GM06990 (cell line): ENCODE data around the gene PRR20G.

ENCODE experiments used
- DNase-seq: peaks from one replicate; pipeline ENCODE4 v3.0.0-alpha.2; 2011; ENCODE audit not compliant: insufficient read length; ENCODE audit errors: extremely low read depth
- H3K27me3 ChIP-seq: replicated peaks from 2 replicates; pipeline ENCODE4 v1.6.0; 2011; ENCODE audit warnings: low read length; ENCODE audit not compliant: control insufficient read depth, insufficient read depth
- H3K36me3 ChIP-seq: 2 replicates; pipeline ENCODE4 v1.5.1; 2011; ENCODE audit warnings: low read length; ENCODE audit not compliant: control insufficient read depth, insufficient read depth
- H3K4me3 ChIP-seq: replicated peaks from 2 replicates; pipeline ENCODE4 v1.5.1; 2011; ENCODE audit warnings: low read depth, mild to moderate bottlenecking, control low read depth, low read length
- TF ChIP-seq, protein P1 (sequence below): IDR thresholded peaks from 2 replicates; pipeline ENCODE4 v1.5.1; 2011; ENCODE audit warnings: low read length, control low read depth, mild to moderate bottlenecking, inconsistent platforms; ENCODE audit not compliant: insufficient read depth, poor library complexity, severe bottlenecking

Gene PRR20G

DNA sequence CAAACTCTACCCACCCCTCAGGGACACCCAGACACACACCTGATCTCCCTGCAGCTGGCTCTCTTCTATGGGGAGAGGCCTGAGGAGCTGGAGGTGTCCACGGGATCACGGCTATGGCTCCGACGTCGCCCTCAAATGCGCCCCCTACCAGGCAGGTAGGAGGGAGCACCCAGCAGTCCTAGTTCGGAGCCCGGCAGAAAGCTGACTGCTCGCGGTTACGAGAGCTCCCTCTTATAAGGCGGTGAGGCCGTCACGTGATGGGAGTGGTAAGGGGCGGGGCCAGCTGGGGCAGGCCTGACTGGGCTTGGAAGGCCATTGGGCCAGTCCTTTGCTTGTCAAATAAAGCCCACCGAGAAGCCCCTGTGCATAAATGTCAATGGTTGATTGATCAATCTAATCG is at the start of gene PRR20G:
Gene PRR20G (minus strand): TSS at position 207 of the 400 bp plus-strand sequence. CDS start 681 bp downstream, outside the sequence.
- DNase-seq = no peak
- H3K36me3 ChIP-seq = no peaks in the 10 kb centered on the region
- TF ChIP-seq, protein P1, sequence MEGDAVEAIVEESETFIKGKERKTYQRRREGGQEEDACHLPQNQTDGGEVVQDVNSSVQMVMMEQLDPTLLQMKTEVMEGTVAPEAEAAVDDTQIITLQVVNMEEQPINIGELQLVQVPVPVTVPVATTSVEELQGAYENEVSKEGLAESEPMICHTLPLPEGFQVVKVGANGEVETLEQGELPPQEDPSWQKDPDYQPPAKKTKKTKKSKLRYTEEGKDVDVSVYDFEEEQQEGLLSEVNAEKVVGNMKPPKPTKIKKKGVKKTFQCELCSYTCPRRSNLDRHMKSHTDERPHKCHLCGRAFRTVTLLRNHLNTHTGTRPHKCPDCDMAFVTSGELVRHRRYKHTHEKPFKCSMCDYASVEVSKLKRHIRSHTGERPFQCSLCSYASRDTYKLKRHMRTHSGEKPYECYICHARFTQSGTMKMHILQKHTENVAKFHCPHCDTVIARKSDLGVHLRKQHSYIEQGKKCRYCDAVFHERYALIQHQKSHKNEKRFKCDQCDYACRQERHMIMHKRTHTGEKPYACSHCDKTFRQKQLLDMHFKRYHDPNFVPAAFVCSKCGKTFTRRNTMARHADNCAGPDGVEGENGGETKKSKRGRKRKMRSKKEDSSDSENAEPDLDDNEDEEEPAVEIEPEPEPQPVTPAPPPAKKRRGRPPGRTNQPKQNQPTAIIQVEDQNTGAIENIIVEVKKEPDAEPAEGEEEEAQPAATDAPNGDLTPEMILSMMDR = no peak
- no peak within 1 kb of the TSS for H3K4me3 ChIP-seq
- H3K27me3 ChIP-seq = no peaks in the 10 kb centered on the region

DNA sequence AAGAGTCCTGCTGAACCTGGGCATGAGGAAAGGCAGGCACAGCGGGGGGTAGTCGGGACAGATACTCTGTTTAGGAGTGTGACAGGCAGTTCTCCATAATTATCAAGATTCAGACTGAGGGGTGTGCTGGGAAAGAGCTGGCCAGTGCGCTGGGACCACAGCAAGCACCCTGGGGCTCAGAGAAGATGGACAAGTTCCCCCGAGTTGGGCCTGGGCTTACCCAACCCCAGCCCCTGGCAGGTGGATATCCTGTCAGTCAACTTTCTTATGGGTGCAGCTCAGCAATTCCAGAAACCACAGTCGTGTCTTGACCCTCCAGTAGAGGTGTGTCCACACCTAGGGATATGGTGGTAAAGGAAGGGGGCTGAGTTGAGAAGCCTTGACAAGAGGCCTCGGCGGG is 49.2 kb upstream of the PRR20G start:
- TF ChIP-seq, protein P1 = no peak
- H3K36me3 ChIP-seq = no peaks in the 10 kb centered on the region
- DNase-seq = no peak
- no peak overlapping the region for H3K4me3 ChIP-seq
- peaks cover 2% of the 10 kb centered on the region for H3K27me3 ChIP-seq

- DNase-seq = no peak
- TF ChIP-seq, protein P1 = no peak
Observed at GRCh38 chr3:127336101-127336500, 48.3 kb upstream of the PRR20G start.

GRCh38 chr3:127330385-127330784 is 42.5 kb upstream of the PRR20G start:
- TF ChIP-seq, protein P1 = no peak

More at GRCh38 chr3:127336101-127336500, 48.3 kb upstream of the PRR20G start:
- peaks cover 2% of the 10 kb centered on the region for H3K27me3 ChIP-seq
- no peak overlapping the region for H3K4me3 ChIP-seq
- no peaks in the 10 kb centered on the region for H3K36me3 ChIP-seq

DNA sequence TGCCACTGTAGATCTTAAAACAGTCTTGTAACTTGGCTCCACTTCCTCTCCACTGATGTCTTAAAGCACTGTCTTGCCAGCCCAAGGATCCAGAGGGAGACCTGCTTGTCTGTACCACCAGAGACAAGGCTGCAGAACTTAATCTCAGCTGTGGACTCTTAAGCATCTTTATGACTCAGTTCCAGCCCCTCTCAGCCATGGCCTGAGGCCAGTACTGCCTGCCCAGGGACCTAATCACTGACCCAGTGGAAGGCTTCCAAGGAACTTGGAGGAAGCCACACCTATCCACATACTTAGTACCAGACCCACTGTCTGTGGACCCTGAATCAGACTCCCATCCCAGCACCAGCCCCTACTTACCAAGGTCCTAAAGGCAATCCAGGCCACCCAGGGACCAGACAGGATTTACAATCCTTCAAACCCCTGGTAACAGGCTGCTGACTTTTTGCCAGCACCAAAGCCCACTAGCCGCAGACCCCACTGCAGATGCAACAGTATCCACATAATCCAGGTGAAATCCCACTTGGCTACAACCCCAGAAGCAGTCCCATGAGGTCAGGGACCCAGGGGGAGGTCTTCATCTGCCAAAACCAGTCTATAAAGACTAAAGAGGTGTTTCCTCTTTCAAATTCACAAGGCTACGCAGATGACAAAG is 41.9 kb upstream of the PRR20G start:
- Histone ChIP-seq H3K27me3 (no peaks in the 10 kb centered on the region), H3K4me3 (no peak overlapping the region), H3K36me3 (no peaks in the 10 kb centered on the region)
- DNase-seq = no peak
- TF ChIP-seq, protein P1 = no peak

More at GRCh38 chr3:127330385-127330784, 42.5 kb upstream of the PRR20G start:
- no peak for DNase-seq
- Histone ChIP-seq H3K27me3 (no peaks in the 10 kb centered on the region), H3K36me3 (no peaks in the 10 kb centered on the region), H3K4me3 (no peak overlapping the region)
